NCI-H2196 (cell line): Measurements from ENCODE around the gene USP3.

Experiments used
- DNase-seq: peaks from one replicate; lab custom pipeline; 2025; ENCODE audit not compliant: unreplicated experiment; lab: John Stamatoyannopoulos, UW

USP3 gene

GRCh38 chr15:63504247-63504978, at the start of gene USP3:
USP3 (plus strand) TSS chr15:63504593; CDS start chr15:63504740, 147 bp downstream.
- DNase-seq: peak; percentile 85

GRCh38 chr15:63456258-63456657, 48.1 kb upstream of the USP3 start:
- no peak for DNase-seq

GRCh38 chr15:63457379-63457778, 47.0 kb upstream of the USP3 start:
- DNase-seq: no peak

- no peak for DNase-seq
Observed at GRCh38 chr15:63458026-63458425, 46.4 kb upstream of the USP3 start.

GRCh38 chr15:63458794-63459395, 45.5 kb upstream of the USP3 start:
- DNase-seq: no peak

- DNase-seq: no peak
Observed at GRCh38 chr15:63460210-63461155, 43.9 kb upstream of the USP3 start.

GRCh38 chr15:63461230-63461985, 43.0 kb upstream of the USP3 start:
- no peak for DNase-seq

GRCh38 chr15:63462088-63462487, 42.3 kb upstream of the USP3 start:
- no peak for DNase-seq

GRCh38 chr15:63463036-63463435, 41.4 kb upstream of the USP3 start:
- DNase-seq: no peak

- DNase-seq: no peak
Observed at GRCh38 chr15:63463793-63464192, 40.6 kb upstream of the USP3 start.

- no peak for DNase-seq
Observed at GRCh38 chr15:63465104-63465503, 39.3 kb upstream of the USP3 start.

GRCh38 chr15:63466378-63467192, 37.8 kb upstream of the USP3 start:
- peak; percentile 56 for DNase-seq

- DNase-seq: no peak
Observed at GRCh38 chr15:63469190-63469589, 35.2 kb upstream of the USP3 start.

GRCh38 chr15:63469984-63470383, 34.4 kb upstream of the USP3 start:
- no peak for DNase-seq

- no peak for DNase-seq
Observed at GRCh38 chr15:63473007-63473748, 31.2 kb upstream of the USP3 start.

GRCh38 chr15:63473749-63473998, 30.7 kb upstream of the USP3 start:
- DNase-seq: no peak

GRCh38 chr15:63473999-63474809, 30.2 kb upstream of the USP3 start:
- DNase-seq: peak; percentile 65

- peak; percentile 60 for DNase-seq
Observed at GRCh38 chr15:63474810-63475316, 29.5 kb upstream of the USP3 start.

GRCh38 chr15:63475707-63476106, 28.7 kb upstream of the USP3 start:
- DNase-seq: no peak
